ENCODE data around the gene SLC44A1. TPM values are rescaled to one million over a fixed set of nuclear protein-coding genes. Genes with fewer than 3 reads are reported as not detected.

The SLC44A1 gene
- total and polyA plus RNA-seq, 2 of the 13 experiments (the other 11 are each of a cell fraction or from before 2014, with no cell fraction given) = 21.4 to 40.8 TPM

- H3K4me2 ChIP-seq (ENCODE audit: low read depth, low read length) = no peak overlapping the region
- H3K9me3 ChIP-seq (ENCODE audit: low read length) = no peaks in the 10 kb centered on the region
- intact Hi-C loops (cut with micrococcal nuclease; ENCODE audit: unreplicated experiment) = no loop called here
- H3K4me1 ChIP-seq (ENCODE audit: insufficient read depth, low read length) = no peaks in the 10 kb centered on the region
- POLR2A ChIA-PET = interaction anchor here (1.1 kb wide), 1 partner anchor 8 kb away, joined by 3 read pairs; no protein-coding TSS in a partner anchor
- TF ChIP-seq FOSL2 (CRISPR knock-in tag; IDR thresholded peaks at IDR 0.05) = no peak
- TF ChIP-seq ZNF432 (CRISPR knock-in tag; IDR thresholded peaks at IDR 0.05; ENCODE audit: borderline replicate concordance) = no peak
- no peak for TF ChIP-seq TRAFD1 (CRISPR knock-in tag; IDR thresholded peaks at IDR 0.05; ENCODE audit: borderline replicate concordance)
- no peak for TF ChIP-seq RXRB (CRISPR knock-in tag; IDR thresholded peaks at IDR 0.05; ENCODE audit: borderline replicate concordance)
- no peak for TF ChIP-seq XBP1 (CRISPR knock-in tag; IDR thresholded peaks at IDR 0.05)
- TF ChIP-seq ATF7-NPFF (CRISPR knock-in tag; IDR thresholded peaks at IDR 0.05; ENCODE audit: low read depth) = no peak
- TF ChIP-seq ZNF17 (CRISPR knock-in tag; IDR thresholded peaks at IDR 0.05) = no peak
- no peak for TF ChIP-seq ZNF512 (CRISPR knock-in tag; IDR thresholded peaks at IDR 0.05)
- no peak for DNase-seq (ENCODE audit: low spot score)
- no peaks in the 10 kb centered on the region for H4K20me1 ChIP-seq (ENCODE audit: insufficient read depth, low read length)
- no peak overlapping the region for H3K4me3 ChIP-seq (replicated peaks in 1 of 3; ENCODE audit: insufficient read depth in 1 of 3, low read depth in 2 of 3, low read length in 3 of 3)
- H3K9ac ChIP-seq (ENCODE audit: insufficient read depth, low read depth, low read length) = no peak overlapping the region
- WGBS (ENCODE audit: low lambda C conversion rate) = 98% methylated on average over 3 of the region's 3 CpGs
- no peak overlapping the region for H2AFZ ChIP-seq (ENCODE audit: low read length)
- H3K36me3 ChIP-seq (replicated peaks in 1 of 2; ENCODE audit: control insufficient read depth in 1 of 2, insufficient read depth in 2 of 2, low read length in 2 of 2) = peaks cover 0 to 5% of the 10 kb centered on the region in 2 experiments; a peak in 2 of 5 replicates
- no peaks in the 10 kb centered on the region; a peak in 1 of 5 replicates for H3K27me3 ChIP-seq (ENCODE audit: control insufficient read depth in 1 of 2, insufficient read depth in 2 of 2, low read length in 2 of 2)
- no peaks in the 10 kb centered on the region for H3K79me2 ChIP-seq (ENCODE audit: insufficient read depth, low read length)
- in situ Hi-C loops (cut with HindIII; ENCODE audit: extremely low pct_ligation_motif_present, low pct_unique_long_range_greater_than_20kb) = no loop called here
- no TSS peak for BruUV-seq (replicated peaks)
- no peak for FAIRE-seq
- no peak for ATAC-seq
- CTCF ChIA-PET (ENCODE audit: low intra/inter-chr PET ratio, low total read pairs) = no interaction called here
- no peak overlapping the region for H3K27ac ChIP-seq (ENCODE audit: extremely low read length, insufficient read depth, low read length)
Observed at GRCh38 chr9:105309531-105309931, 65.1 kb downstream of the SLC44A1 start.
